ENCODE results near the gene SON. TPM values are rescaled to one million over a fixed set of nuclear protein-coding genes. Genes with fewer than 3 reads are reported as not detected.

The SON gene, protein sequence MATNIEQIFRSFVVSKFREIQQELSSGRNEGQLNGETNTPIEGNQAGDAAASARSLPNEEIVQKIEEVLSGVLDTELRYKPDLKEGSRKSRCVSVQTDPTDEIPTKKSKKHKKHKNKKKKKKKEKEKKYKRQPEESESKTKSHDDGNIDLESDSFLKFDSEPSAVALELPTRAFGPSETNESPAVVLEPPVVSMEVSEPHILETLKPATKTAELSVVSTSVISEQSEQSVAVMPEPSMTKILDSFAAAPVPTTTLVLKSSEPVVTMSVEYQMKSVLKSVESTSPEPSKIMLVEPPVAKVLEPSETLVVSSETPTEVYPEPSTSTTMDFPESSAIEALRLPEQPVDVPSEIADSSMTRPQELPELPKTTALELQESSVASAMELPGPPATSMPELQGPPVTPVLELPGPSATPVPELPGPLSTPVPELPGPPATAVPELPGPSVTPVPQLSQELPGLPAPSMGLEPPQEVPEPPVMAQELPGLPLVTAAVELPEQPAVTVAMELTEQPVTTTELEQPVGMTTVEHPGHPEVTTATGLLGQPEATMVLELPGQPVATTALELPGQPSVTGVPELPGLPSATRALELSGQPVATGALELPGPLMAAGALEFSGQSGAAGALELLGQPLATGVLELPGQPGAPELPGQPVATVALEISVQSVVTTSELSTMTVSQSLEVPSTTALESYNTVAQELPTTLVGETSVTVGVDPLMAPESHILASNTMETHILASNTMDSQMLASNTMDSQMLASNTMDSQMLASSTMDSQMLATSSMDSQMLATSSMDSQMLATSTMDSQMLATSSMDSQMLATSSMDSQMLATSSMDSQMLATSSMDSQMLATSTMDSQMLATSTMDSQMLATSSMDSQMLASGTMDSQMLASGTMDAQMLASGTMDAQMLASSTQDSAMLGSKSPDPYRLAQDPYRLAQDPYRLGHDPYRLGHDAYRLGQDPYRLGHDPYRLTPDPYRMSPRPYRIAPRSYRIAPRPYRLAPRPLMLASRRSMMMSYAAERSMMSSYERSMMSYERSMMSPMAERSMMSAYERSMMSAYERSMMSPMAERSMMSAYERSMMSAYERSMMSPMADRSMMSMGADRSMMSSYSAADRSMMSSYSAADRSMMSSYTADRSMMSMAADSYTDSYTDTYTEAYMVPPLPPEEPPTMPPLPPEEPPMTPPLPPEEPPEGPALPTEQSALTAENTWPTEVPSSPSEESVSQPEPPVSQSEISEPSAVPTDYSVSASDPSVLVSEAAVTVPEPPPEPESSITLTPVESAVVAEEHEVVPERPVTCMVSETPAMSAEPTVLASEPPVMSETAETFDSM (N-terminal part only)
- total RNA-seq (285 TPM), polyA plus RNA-seq (ENCODE audit: insufficient read depth, low read depth, low replicate concordance) (83.0 TPM)
- long read RNA-seq, donor 1, full-length matches to known transcripts = 14 of 130 reads
- long read RNA-seq, donor 1, partial matches to known transcripts = 116 of 130 reads
- long read RNA-seq, donor 1, other reads (novel, unspliced or antisense) = 0 of 130 reads
- long read RNA-seq, donor 2, full-length matches to known transcripts = 17 of 137 reads
- long read RNA-seq, donor 2, partial matches to known transcripts = 120 of 137 reads
- long read RNA-seq, donor 2, other reads (novel, unspliced or antisense) = 0 of 137 reads
- long read RNA-seq, donor 3, full-length matches to known transcripts = 32 of 232 reads
- long read RNA-seq, donor 3, partial matches to known transcripts = 193 of 232 reads
- long read RNA-seq, donor 3, other reads (novel, unspliced or antisense) = 7 of 232 reads
- long read RNA-seq, donor 4, transcript SON-216 (4 exons, 771 nt) = minor isoform, 9 of 147 reads
- long read RNA-seq, donor 4, transcript SON-219 (4 exons, 995 nt) = major isoform, 21 of 147 reads
- long read RNA-seq, donor 4, partial matches to known transcripts = 112 of 147 reads
- long read RNA-seq, donor 4, other reads (novel, unspliced or antisense) = 5 of 147 reads
- long read RNA-seq, donor 5, full-length matches to known transcripts = 2 of 2 reads
- long read RNA-seq, donor 5, partial matches to known transcripts = 0 of 2 reads
- long read RNA-seq, donor 5, other reads (novel, unspliced or antisense) = 0 of 2 reads
- long read RNA-seq, donor 6, full-length matches to known transcripts = 13 of 110 reads
- long read RNA-seq, donor 6, partial matches to known transcripts = 97 of 110 reads
- long read RNA-seq, donor 6, other reads (novel, unspliced or antisense) = 0 of 110 reads
- long read RNA-seq, donor 7, full-length matches to known transcripts = 3 of 80 reads
- long read RNA-seq, donor 7, partial matches to known transcripts = 57 of 80 reads
- long read RNA-seq, donor 7, other reads (novel, unspliced or antisense) = 20 of 80 reads
- long read RNA-seq, donor 8, full-length matches to known transcripts = 12 of 148 reads
- long read RNA-seq, donor 8, partial matches to known transcripts = 136 of 148 reads
- long read RNA-seq, donor 8, other reads (novel, unspliced or antisense) = 0 of 148 reads
- long read RNA-seq, donor 9, full-length matches to known transcripts = 1 of 47 reads
- long read RNA-seq, donor 9, partial matches to known transcripts = 46 of 47 reads
- long read RNA-seq, donor 9, other reads (novel, unspliced or antisense) = 0 of 47 reads
- long read RNA-seq, donor 10, full-length matches to known transcripts = 31 of 176 reads
- long read RNA-seq, donor 10, partial matches to known transcripts = 145 of 176 reads
- long read RNA-seq, donor 10, other reads (novel, unspliced or antisense) = 0 of 176 reads

DNA sequence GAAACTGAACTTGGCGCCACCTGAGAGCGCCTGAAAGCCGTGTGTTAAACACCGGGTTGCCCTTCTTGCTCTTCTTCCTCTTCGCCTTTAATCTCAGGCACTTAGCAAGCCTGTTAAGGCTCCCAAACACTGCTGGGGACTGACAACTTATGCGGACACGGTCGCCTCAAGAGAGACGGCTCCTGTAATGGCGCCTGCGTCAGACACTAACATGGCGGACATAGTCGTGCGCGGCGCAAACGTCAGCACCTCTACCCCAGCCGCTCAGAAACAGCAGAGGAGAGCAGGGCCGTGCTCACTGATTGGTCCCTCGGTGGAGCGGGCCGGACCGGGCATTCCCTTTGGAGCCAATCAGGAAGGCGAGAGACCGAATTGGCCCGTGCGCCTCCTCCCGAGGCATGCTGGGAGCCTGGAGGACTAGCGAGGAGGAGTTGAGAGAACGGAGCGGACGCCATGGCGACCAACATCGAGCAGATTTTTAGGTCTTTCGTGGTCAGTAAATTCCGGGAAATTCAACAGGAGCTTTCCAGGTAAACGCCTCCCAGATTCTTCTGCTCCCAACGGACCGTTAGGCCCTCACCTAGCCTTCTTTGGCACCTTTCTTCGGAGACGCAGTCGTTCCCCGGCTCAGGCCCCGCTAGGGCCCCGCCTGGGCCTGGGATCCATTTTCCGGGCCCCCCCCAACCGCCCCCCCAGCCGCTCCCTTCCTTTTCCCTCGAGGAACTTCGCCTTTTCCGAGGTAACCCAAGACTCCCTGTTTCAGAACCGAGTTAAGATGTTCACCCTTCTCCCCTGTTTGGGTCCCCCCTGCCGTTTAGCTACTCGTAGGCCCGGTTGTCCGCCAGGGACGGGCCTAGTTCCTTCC, at the start of gene SON:
SON (plus strand) TSS at position 399 of the 865 bp plus-strand sequence; CDS start at position 454, 55 bp downstream.
- Histone ChIP-seq H3K4me3 (ENCODE audit: low read length in 3 of 3) (peak within 1 kb of the TSS; percentile 98 to 100 (median 100)), H3K27ac (ENCODE audit: low read depth in 2 of 2, low read length in 2 of 2) (peak within 1 kb of the TSS; percentile 100), H3K36me3 (ENCODE audit: control insufficient read depth in 2 of 3, insufficient read depth in 3 of 3, low read length in 3 of 3) (peaks cover 0 to 7% (median 3%) of the 10 kb centered on the region in 3 donors), H3K27me3 (ENCODE audit: control insufficient read depth, insufficient read depth, low read length) (no peaks in the 10 kb centered on the region), H3K4me1 (ENCODE audit: control insufficient read depth in 2 of 3, insufficient read depth in 2 of 3, low read depth in 1 of 3, low read length in 3 of 3) (peaks cover 0 to 6% (median 4%) of the 10 kb centered on the region in 3 donors), H3K9me3 (ENCODE audit: control insufficient read depth in 2 of 3, insufficient read depth in 1 of 3, low read length in 3 of 3) (no peaks in the 10 kb centered on the region), H3K9ac (ENCODE audit: low read length in 3 of 3) (peak within 1 kb of the TSS; percentile 99 to 100 (median 100))
- peak; percentile 57 for FAIRE-seq
- peak; percentile 99 to 100 (median 99) for DNase-seq
- TF ChIP-seq, protein P1, sequence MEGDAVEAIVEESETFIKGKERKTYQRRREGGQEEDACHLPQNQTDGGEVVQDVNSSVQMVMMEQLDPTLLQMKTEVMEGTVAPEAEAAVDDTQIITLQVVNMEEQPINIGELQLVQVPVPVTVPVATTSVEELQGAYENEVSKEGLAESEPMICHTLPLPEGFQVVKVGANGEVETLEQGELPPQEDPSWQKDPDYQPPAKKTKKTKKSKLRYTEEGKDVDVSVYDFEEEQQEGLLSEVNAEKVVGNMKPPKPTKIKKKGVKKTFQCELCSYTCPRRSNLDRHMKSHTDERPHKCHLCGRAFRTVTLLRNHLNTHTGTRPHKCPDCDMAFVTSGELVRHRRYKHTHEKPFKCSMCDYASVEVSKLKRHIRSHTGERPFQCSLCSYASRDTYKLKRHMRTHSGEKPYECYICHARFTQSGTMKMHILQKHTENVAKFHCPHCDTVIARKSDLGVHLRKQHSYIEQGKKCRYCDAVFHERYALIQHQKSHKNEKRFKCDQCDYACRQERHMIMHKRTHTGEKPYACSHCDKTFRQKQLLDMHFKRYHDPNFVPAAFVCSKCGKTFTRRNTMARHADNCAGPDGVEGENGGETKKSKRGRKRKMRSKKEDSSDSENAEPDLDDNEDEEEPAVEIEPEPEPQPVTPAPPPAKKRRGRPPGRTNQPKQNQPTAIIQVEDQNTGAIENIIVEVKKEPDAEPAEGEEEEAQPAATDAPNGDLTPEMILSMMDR (IDR thresholded peaks at IDR 0.05; ENCODE audit: borderline replicate concordance, extremely low read depth, insufficient read depth) = no peak
- intact Hi-C loops (cut with DNase I) = no loop called here

DNA sequence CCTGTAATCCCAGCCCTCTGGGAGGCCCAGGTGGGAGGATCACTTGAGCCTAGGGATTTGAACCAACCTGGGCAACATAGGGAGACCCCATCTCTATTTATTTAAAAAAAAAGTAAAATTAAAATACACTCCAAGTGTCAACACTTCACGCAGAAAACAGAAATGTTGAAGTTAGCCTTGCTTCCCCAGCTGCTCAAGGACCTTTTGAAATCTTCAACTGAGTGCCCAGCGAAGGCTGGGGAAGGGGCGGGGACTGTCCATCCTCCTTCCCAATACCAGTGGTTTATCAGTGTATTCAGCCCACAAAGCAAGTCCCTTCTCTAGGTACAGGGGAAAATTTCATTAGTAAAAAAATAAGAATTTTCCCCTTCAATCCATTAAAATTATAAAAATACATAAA, 49.1 kb upstream of the SON start:
- no peaks in the 10 kb centered on the region for H3K27me3 ChIP-seq (ENCODE audit: control insufficient read depth, insufficient read depth, low read length)
- FAIRE-seq (no peak), DNase-seq (no peak)
- H3K27ac ChIP-seq (ENCODE audit: low read depth in 2 of 2, low read length in 2 of 2) = no peak overlapping the region
- H3K9me3 ChIP-seq (ENCODE audit: control insufficient read depth in 2 of 3, insufficient read depth in 1 of 3, low read length in 3 of 3) = no peaks in the 10 kb centered on the region
- peaks cover 0 to 3% (median 0%) of the 10 kb centered on the region in 3 donors for H3K4me1 ChIP-seq (ENCODE audit: control insufficient read depth in 2 of 3, insufficient read depth in 2 of 3, low read depth in 1 of 3, low read length in 3 of 3)
- H3K36me3 ChIP-seq (ENCODE audit: control insufficient read depth in 2 of 3, insufficient read depth in 3 of 3, low read length in 3 of 3) = no peaks in the 10 kb centered on the region
- no peak overlapping the region for H3K9ac ChIP-seq (ENCODE audit: low read length in 3 of 3)
- intact Hi-C loops (cut with DNase I) = no loop called here
- TF ChIP-seq, protein P1 (IDR thresholded peaks at IDR 0.05; ENCODE audit: borderline replicate concordance, extremely low read depth, insufficient read depth) = no peak
- no peak overlapping the region for H3K4me3 ChIP-seq (ENCODE audit: low read length in 3 of 3)

All from kidney (tissue), 22 donors.